HEK293T (cell line): ENCODE measurements around the gene SLC45A3.

Source experiments
- BHLHE40 ChIP-seq: fragments of 450-650 bp; IDR thresholded peaks from 2 replicates; pipeline ENCODE4 v1.6.1; 2016; ENCODE audit warnings: mild to moderate bottlenecking, moderate library complexity, borderline replicate concordance
- CTBP1 ChIP-seq: fragments of 450-650 bp; IDR thresholded peaks from 2 replicates; pipeline ENCODE4 v1.6.1; 2016; ENCODE audit warnings: borderline replicate concordance
- ELF4 ChIP-seq: fragments of 450-650 bp; IDR thresholded peaks from 2 replicates; pipeline ENCODE4 v1.6.1; 2017; ENCODE audit warnings: antibody characterized with exemption
- FOXA1 ChIP-seq: fragments of 450-650 bp; IDR thresholded peaks from 2 replicates; pipeline ENCODE4 v1.6.1; 2016; ENCODE audit warnings: mild to moderate bottlenecking
- FOXK2 ChIP-seq: fragments of 450-650 bp; IDR thresholded peaks from 2 replicates; pipeline ENCODE4 v1.6.1; 2016; ENCODE audit warnings: mild to moderate bottlenecking
- FOXM1 ChIP-seq: fragments of 450-650 bp; IDR thresholded peaks from 2 replicates; pipeline ENCODE4 v1.6.1; 2017; ENCODE audit warnings: mild to moderate bottlenecking, borderline replicate concordance
- LEF1 ChIP-seq: fragments of 450-650 bp; IDR thresholded peaks from 2 replicates; pipeline ENCODE4 v1.6.1; 2017; ENCODE audit warnings: mild to moderate bottlenecking, borderline replicate concordance
- SP1 ChIP-seq: fragments of 450-650 bp; IDR thresholded peaks from 2 replicates; pipeline ENCODE4 v1.6.1; 2017
- TARDBP ChIP-seq: fragments of 450-650 bp; IDR thresholded peaks from 2 replicates; pipeline ENCODE4 v1.6.1; 2016

DNA sequence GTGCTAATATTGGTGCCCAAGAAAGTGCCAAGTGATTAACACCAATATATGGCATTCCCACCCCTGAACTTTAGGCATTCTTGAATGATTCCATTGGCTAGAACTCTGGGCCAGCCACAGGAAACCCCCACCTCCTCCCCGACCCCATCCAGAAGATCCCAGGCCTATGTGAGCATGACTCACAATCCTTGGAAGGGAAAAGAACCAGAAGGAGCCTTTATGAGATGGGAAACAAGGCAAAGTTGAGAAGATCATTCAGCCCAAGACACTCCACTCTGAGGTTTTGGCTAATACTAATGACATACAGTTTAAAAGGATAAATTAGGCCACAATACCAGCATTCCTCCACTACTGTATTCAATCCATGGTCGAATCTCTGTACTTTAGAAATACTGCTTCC lies 70.3 kb downstream of the SLC45A3 start:
- TF ChIP-seq TARDBP (no peak), FOXM1 (no peak), FOXK2 (no peak), SP1 (no peak), BHLHE40 (no peak), ELF4 (no peak), LEF1 (no peak), CTBP1 (no peak), FOXA1 (no peak)
